Neuron (in vitro differentiated cells): ENCODE data around the gene AGAP1.

ENCODE experiments used
- H2AFZ ChIP-seq: one replicate; pipeline ENCODE4 v1.6.1; 2013; ENCODE audit warnings: low read depth, mild to moderate bottlenecking, inconsistent platforms, low read length, moderate library complexity
- H3K27me3 ChIP-seq: one replicate; pipeline ENCODE4 v1.6.1; 2013; ENCODE audit warnings: low read length; ENCODE audit not compliant: insufficient read depth
- H3K36me3 ChIP-seq: one replicate; pipeline ENCODE4 v1.6.1; 2013; ENCODE audit warnings: low read length; ENCODE audit not compliant: insufficient read depth
- H3K4me1 ChIP-seq: one replicate; pipeline ENCODE4 v1.6.1; 2013; ENCODE audit warnings: low read length; ENCODE audit not compliant: insufficient read depth
- H3K4me3 ChIP-seq: 2 replicates; pipeline ENCODE4 v1.5.1; 2013; ENCODE audit warnings: mild to moderate bottlenecking, low read length, moderate library complexity
- H3K9me3 ChIP-seq: one replicate; pipeline ENCODE4 v1.6.1; 2013; ENCODE audit warnings: low read length

Gene AGAP1

DNA sequence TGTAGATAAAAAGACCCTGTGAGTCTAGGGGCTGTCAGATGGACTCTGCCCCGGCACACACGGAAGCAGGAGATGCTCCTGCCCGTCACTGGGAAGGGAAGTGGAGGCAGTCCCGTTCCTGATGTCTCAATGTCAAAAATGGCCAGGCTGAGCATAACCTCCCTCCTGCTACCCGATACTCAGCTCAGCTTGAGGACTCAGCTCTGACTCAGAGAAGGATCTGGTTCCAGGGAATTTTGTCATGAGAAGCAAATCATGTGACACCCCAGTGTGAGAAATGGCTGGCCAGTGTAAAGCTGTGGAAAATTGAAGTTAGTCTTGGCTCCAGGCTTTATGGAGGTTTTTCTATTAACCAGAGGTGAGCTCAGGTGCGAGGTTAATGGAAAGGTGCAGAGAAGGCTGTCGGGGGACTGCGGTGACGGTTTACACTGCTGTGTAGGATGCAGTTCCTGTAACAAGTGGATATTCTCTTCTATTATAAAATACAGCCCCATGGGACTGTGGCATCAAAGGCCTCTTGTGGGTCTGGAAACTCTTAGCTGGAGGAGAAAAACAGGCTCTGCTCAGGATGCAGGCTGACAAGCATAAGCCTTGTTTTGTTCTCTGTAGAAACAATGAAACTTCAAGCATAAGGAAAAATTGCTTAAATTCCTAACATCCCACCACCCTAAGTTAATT lies 24.7 kb upstream of the AGAP1 start:
- Histone ChIP-seq H3K4me1 (no peaks in the 10 kb centered on the region), H3K36me3 (no peaks in the 10 kb centered on the region), H2AFZ (no peak overlapping the region), H3K27me3 (peaks cover 2% of the 10 kb centered on the region), H3K9me3 (no peaks in the 10 kb centered on the region), H3K4me3 (no peak overlapping the region)

DNA sequence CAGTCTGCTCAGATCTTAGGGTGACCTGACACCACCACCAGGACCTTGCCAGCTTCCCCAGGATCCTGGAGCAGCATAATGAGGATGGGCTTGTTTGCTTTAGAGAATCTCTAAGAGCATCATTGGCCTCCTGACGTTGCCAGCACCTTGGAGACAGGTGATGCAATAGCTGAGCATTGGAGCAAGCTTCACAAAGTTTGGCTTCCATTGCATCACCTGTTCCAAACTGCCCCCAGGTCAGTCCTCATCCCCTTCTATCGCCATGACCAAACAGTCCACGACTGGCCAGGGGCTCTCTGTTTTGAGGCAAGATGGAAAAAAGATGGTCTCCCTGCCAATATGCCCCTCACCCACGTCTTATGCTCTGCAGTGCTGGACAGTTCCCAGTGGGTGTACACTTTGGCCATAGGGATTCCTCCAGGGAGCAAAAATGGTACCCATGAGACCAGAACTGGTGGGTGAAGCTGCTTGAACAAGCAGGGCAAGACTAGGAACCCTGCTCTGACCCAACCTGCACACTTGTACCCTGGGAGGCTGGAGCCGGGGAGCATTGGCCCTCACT lies 22.6 kb upstream of the AGAP1 start:
- H3K9me3 ChIP-seq, result no peaks in the 10 kb centered on the region

DNA sequence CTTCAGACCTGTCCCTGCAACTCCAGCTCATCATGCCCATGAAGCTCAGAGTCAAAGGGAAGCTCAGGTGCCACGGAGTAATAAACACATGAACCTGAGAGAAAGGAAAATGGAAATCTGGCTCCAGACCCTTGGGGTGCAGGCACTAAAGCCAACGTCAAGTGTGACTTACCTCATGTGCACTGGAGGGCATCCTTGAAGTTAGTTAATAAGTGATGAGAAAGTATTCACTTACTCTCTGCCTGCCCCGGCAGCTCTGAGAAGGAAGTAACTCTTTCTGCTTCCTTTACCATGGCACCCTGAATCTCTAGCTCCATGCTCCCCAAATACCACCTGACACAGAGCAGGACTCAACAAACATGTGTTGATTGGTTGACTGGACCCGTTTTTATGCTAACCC lies 21.4 kb upstream of the AGAP1 start:
- Histone ChIP-seq H2AFZ (no peak overlapping the region), H3K9me3 (no peaks in the 10 kb centered on the region), H3K4me1 (no peaks in the 10 kb centered on the region), H3K27me3 (peaks cover 2% of the 10 kb centered on the region), H3K36me3 (no peaks in the 10 kb centered on the region), H3K4me3 (no peak overlapping the region)

More for the DNA sequence above, 22.6 kb upstream of the AGAP1 start:
- no peaks in the 10 kb centered on the region for H3K36me3 ChIP-seq
- H3K27me3 ChIP-seq, result peaks cover 2% of the 10 kb centered on the region
- no peak overlapping the region for H2AFZ ChIP-seq
- H3K4me1 ChIP-seq, result no peaks in the 10 kb centered on the region
- no peak overlapping the region for H3K4me3 ChIP-seq

DNA sequence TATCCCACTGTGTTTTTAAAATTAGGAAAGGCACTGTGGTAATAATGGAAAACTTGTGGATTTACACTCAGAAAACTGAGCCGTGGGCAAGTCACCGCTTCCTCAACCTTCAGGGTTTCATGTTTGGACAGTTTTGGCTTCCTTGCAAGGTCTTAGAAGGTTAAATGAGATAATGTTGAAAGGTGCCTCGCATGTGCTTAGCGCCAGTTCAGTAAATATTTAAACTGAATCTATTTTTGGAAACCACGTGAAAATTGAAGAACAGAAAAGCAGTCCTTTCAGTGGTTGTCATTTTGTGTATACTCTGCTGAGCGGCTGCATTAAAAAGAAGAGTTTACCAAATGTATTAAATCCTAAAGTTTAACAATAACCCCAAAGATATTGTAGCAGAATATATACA lies 15.2 kb upstream of the AGAP1 start:
- Histone ChIP-seq H3K27me3 (no peaks in the 10 kb centered on the region), H2AFZ (no peak overlapping the region), H3K9me3 (no peaks in the 10 kb centered on the region), H3K4me3 (no peak overlapping the region), H3K4me1 (no peaks in the 10 kb centered on the region), H3K36me3 (no peaks in the 10 kb centered on the region)

DNA sequence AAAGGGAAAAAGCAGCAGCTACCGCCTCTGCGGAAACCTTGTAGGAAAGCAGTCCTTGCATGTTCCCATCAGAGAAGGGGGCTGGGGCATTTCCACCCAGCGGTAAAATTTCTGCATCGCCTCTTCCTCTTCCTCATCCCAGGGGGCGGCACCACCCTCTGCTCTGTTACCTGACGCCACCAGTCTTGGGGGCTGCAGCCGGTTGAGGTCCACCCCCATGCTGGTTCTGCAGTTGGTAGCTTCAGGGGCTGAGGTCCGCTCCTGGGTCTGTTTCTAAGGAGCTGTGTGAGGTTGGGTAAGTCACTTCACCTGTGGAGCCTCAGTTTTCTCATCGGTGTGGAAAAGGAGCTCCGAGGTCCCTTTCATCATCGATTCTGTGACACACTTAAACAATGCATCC lies 14.2 kb upstream of the AGAP1 start:
- H2AFZ ChIP-seq, result no peak overlapping the region
- H3K4me3 ChIP-seq, result no peak overlapping the region
- no peaks in the 10 kb centered on the region for H3K27me3 ChIP-seq
- H3K36me3 ChIP-seq, result no peaks in the 10 kb centered on the region
- H3K4me1 ChIP-seq, result no peaks in the 10 kb centered on the region
- H3K9me3 ChIP-seq, result no peaks in the 10 kb centered on the region

DNA sequence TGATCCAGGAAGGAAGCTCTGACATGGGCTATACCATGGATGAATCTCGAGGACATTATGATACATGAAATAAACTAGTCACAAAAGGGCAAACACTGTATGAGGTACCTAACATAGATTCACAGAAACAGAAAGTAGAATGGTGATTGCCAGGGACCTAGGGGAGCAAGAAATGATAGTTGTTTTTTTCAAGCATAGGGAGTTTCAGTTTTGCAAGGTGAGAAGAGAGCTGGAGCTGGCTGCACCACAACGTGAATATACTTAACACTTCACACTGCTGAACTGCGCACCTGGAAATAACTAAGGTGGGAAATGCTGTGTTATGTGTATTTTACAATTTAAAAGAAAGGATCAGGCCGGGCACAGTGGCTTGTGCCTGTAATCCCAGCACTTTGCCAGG lies 13.2 kb upstream of the AGAP1 start:
- H3K4me3 ChIP-seq, result no peak overlapping the region
- H3K27me3 ChIP-seq, result no peaks in the 10 kb centered on the region
- H3K9me3 ChIP-seq, result no peaks in the 10 kb centered on the region
- H3K36me3 ChIP-seq, result no peaks in the 10 kb centered on the region
- no peaks in the 10 kb centered on the region for H3K4me1 ChIP-seq
- no peak overlapping the region for H2AFZ ChIP-seq

DNA sequence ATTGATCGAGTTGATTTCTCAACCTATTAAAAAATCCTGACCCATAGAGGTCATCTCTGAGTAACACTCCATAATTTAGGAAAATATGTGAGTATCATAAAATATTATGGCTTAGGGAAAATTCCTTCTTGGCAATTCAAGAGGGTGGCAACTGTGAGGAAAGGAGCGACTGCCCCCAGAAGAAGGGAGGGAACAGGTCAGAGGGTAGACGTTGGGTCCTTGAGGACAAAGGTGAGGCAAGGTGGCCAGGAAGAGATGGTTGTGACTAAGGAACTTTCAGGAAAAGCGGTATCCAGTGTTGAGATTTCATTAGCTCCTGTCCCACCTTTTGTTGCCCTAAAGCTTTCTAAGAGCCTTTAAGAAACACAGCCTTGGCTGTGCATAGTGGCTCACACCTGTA lies 10.5 kb upstream of the AGAP1 start:
- H3K36me3 ChIP-seq, result no peaks in the 10 kb centered on the region
- no peaks in the 10 kb centered on the region for H3K4me1 ChIP-seq
- H3K27me3 ChIP-seq, result no peaks in the 10 kb centered on the region
- no peaks in the 10 kb centered on the region for H3K9me3 ChIP-seq
- H3K4me3 ChIP-seq, result no peak overlapping the region
- H2AFZ ChIP-seq, result no peak overlapping the region

DNA sequence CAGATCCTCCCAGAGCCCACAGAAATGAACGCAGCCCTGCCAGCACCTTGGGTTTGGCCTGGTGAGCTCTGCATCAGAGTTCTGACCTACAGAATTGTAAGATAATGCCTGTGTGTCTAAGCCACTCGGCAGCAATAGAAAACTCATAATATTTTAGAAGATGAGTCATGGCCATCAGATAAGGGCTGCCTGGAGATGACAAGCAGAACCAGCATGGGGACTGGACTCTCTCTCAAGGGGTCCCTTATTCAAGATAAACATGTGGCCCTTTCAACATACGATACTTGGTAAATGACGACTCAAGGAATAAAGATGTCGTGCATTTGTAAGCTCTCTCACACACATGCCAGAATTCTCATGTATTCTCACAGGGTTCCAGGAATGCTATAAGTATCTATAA lies 8.5 kb upstream of the AGAP1 start:
- Histone ChIP-seq H2AFZ (no peak overlapping the region), H3K27me3 (no peaks in the 10 kb centered on the region), H3K36me3 (no peaks in the 10 kb centered on the region), H3K4me1 (no peaks in the 10 kb centered on the region), H3K4me3 (no peak overlapping the region), H3K9me3 (no peaks in the 10 kb centered on the region)

DNA sequence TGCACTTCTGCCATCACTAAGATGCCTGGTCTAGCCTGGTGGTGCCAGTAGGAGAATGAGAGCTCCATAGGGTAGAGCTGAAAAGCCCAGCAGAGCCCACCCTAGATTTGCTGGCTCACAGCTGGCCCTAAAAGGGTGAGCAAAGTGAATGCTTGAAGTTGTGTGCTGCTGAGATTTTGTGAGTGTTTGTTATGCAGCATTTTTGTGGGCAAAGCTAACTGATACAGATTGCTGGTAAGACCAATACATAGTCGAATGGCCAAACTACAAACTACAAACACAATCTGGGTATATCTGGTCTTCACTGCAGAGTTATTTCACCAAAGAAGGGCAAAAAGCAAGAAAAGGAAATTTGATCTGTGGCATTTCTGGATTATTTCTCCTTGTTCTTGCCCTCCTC lies 7.1 kb upstream of the AGAP1 start:
- Histone ChIP-seq H2AFZ (no peak overlapping the region), H3K9me3 (no peaks in the 10 kb centered on the region)

DNA sequence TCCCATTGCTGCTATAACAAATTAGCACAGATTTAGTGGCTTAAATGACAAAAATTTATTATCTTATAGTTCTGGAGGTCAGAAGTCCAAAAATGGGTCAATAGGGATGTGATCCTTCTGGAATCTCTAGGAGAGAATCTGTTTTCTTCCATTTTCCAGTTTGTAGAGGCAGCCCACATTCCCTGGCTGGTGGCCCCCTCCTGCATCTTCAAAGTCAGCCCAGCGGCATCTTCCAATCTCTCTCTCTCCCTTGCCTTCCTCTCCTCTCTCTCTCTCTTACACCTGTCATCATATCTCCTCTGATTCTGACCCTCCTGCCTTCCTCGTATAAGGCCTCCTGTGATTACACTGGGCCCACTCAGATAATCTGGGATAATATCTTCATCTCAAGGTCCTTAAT lies 3.9 kb upstream of the AGAP1 start:
- Histone ChIP-seq H3K4me1 (no peaks in the 10 kb centered on the region), H3K36me3 (no peaks in the 10 kb centered on the region), H3K27me3 (no peaks in the 10 kb centered on the region), H2AFZ (no peak overlapping the region), H3K9me3 (no peaks in the 10 kb centered on the region), H3K4me3 (no peak overlapping the region)

More for the DNA sequence above, 7.1 kb upstream of the AGAP1 start:
- Histone ChIP-seq H3K27me3 (no peaks in the 10 kb centered on the region), H3K4me3 (no peak overlapping the region), H3K4me1 (no peaks in the 10 kb centered on the region), H3K36me3 (no peaks in the 10 kb centered on the region)

DNA sequence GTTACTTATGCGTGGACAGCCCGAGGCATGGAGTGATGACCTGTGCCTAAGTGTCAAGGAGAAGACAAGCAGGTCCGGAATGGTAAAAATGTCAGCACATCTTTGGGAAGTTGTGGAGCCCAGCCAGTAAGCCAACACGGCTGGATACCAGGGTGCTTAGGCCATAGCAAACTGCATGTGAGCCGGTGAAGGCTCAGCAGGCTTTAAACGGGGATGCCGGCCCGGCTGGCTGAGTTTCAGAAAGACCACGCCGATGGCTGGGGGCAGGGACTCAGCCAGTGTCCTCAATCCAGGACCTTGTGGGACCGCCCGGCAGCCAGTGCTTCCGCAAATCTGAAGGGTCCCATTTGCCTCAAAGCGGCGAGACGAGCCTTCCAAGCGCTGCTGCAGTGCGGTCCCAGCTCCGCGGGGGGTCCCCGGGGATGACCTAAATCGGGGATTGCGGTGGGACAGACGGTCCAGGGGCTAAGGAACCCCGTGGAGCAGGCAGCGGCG lies 946 bp upstream of the AGAP1 start:
- no peaks in the 10 kb centered on the region for H3K9me3 ChIP-seq
- H2AFZ ChIP-seq, result peak overlapping the region; percentile 95
- peak overlapping the region; percentile 40 for H3K4me3 ChIP-seq
- H3K4me1 ChIP-seq, result peaks cover 17% of the 10 kb centered on the region
- no peaks in the 10 kb centered on the region for H3K27me3 ChIP-seq
- H3K36me3 ChIP-seq, result no peaks in the 10 kb centered on the region

DNA sequence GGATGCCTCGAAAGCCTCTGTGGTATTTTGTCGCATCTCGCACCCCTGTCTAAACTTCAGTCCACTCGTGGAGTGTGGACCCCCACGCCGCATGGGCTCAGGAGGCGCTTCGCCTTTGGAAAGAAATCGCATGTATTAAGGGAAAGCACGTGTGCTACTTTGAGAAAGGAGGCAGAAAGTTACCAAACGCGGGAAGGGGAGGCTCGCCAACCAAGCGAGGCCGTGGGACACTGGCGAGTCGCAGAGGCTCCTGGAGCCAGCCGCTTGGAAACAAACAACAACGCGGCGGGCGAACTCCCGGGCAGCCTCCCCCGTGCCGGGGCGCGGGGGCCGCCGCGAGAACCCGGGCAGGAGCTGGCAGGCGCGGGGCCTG lies 455 bp upstream of the AGAP1 start:
- no peaks in the 10 kb centered on the region for H3K36me3 ChIP-seq
- no peaks in the 10 kb centered on the region for H3K9me3 ChIP-seq
- no peaks in the 10 kb centered on the region for H3K27me3 ChIP-seq
- H3K4me1 ChIP-seq, result peaks cover 17% of the 10 kb centered on the region
- peak overlapping the region; percentile 95 for H2AFZ ChIP-seq
- H3K4me3 ChIP-seq, result peak overlapping the region; percentile 40

DNA sequence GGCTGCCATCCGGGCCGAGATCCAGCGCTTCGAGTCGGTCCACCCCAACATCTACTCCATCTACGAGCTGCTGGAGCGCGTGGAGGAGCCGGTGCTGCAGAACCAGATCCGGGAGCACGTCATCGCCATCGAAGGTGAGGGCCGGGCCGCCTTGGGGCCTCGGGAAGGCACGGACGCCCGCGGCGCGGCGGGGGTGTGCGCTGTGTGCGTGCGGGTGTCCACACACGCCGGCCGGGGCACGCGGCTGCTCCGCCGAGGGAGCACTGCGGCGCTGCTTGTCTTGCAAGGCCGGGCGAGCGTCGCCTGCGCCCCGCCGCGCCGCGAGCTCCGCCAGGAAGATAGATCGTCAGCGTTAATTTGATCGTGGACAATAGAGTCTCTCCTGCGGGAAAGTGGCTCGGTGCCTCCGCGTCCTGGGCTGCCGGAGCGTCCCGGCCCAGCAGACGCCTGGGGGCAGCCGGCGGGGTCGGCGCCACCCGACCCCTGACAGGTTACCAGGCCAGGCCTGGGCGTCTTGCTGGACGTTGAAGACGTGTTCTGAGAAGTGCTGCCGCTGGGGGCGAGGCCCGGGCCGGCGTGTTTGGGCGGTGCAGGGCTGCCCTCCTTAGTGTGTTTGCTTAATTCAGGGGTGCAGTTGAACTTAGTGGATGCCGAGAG lies 1.0 kb downstream of the AGAP1 start:
- Histone ChIP-seq H3K4me1 (peaks cover 17% of the 10 kb centered on the region), H3K36me3 (peaks cover 2% of the 10 kb centered on the region)

More for the DNA sequence above, 1.0 kb downstream of the AGAP1 start:
- no peaks in the 10 kb centered on the region for H3K27me3 ChIP-seq
- H3K9me3 ChIP-seq, result peaks cover 8% of the 10 kb centered on the region
- peak overlapping the region; percentile 17 for H2AFZ ChIP-seq
- H3K4me3 ChIP-seq, result peak overlapping the region; percentile 93
